KMS-11 (cell line): ENCODE measurements around the gene STT3B.

ENCODE experiments used
- H2AFZ ChIP-seq: fragments of 200-600 bp; sonication (generic); 2 replicates; pipeline ENCODE4 v1.6.1; 2016; ENCODE audit warnings: antibody characterized with exemption, mixed run types, low read depth
- H3K27ac ChIP-seq: fragments of 200-600 bp; sonication (generic); 2 replicates; pipeline ENCODE4 v1.6.1; 2016; ENCODE audit warnings: mild to moderate bottlenecking, mixed run types
- H3K27me3 ChIP-seq: fragments of 200-600 bp; sonication (generic); 2 replicates; pipeline ENCODE4 v1.6.1; 2017; ENCODE audit warnings: mild to moderate bottlenecking, low read depth, mixed run types, moderate library complexity; ENCODE audit not compliant: insufficient read depth
- H3K36me3 ChIP-seq: fragments of 200-600 bp; sonication (generic); 2 replicates; pipeline ENCODE4 v1.6.1; 2017; ENCODE audit warnings: mild to moderate bottlenecking, mixed run types; ENCODE audit not compliant: insufficient read depth
- H3K4me1 ChIP-seq: fragments of 200-600 bp; sonication (generic); 2 replicates; pipeline ENCODE4 v1.6.1; 2016; ENCODE audit warnings: mild to moderate bottlenecking, low read depth, mixed run types; ENCODE audit not compliant: poor library complexity, severe bottlenecking
- H3K4me2 ChIP-seq: fragments of 200-600 bp; sonication (generic); 2 replicates; pipeline ENCODE4 v1.7.0; 2016; ENCODE audit warnings: mild to moderate bottlenecking, mixed run types
- H3K4me3 ChIP-seq: fragments of 200-600 bp; sonication (generic); IDR thresholded peaks from 2 replicates; pipeline ENCODE4 v1.6.1; 2017; ENCODE audit warnings: low read depth, low read length, mixed read lengths; ENCODE audit not compliant: insufficient read depth
- H3K79me2 ChIP-seq: fragments of 200-600 bp; sonication (generic); 2 replicates; pipeline ENCODE4 v1.6.1; 2016; ENCODE audit warnings: low read depth, mixed run types; ENCODE audit not compliant: insufficient read depth
- H3K9ac ChIP-seq: fragments of 200-600 bp; sonication (generic); 2 replicates; pipeline ENCODE4 v1.6.1; 2016; ENCODE audit warnings: mild to moderate bottlenecking, mixed run types
- H4K20me1 ChIP-seq: fragments of 200-600 bp; sonication (generic); 2 replicates; pipeline ENCODE4 v1.6.1; 2016; ENCODE audit warnings: mild to moderate bottlenecking, mixed run types; ENCODE audit not compliant: insufficient read depth
- CTCF ChIP-seq: fragments of 200-600 bp; sonication (generic); conservative IDR thresholded peaks from 2 replicates; pipeline ENCODE4 v1.6.1; 2017; ENCODE audit warnings: low read depth, mild to moderate bottlenecking, antibody characterized with exemption, low read length, moderate library complexity, mixed read lengths

STT3B gene

GRCh38 chr3:31495971-31496665 lies 36.6 kb upstream of the STT3B start:
- H3K4me1 ChIP-seq, result no peaks in the 10 kb centered on the region
- no peak overlapping the region for H2AFZ ChIP-seq
- no peaks in the 10 kb centered on the region for H4K20me1 ChIP-seq
- no peaks in the 10 kb centered on the region for H3K27me3 ChIP-seq
- no peaks in the 10 kb centered on the region for H3K36me3 ChIP-seq
- H3K4me2 ChIP-seq, result no peak overlapping the region
- no peak overlapping the region for H3K27ac ChIP-seq
- TF ChIP-seq CTCF, result no peak
- no peak overlapping the region for H3K9ac ChIP-seq
- no peaks in the 10 kb centered on the region for H3K79me2 ChIP-seq
- H3K4me3 ChIP-seq, result no peak overlapping the region

GRCh38 chr3:31498791-31499190 lies 33.9 kb upstream of the STT3B start:
- Histone ChIP-seq H3K36me3 (no peaks in the 10 kb centered on the region), H3K27ac (no peak overlapping the region), H3K4me2 (no peak overlapping the region), H3K4me3 (no peak overlapping the region), H3K27me3 (no peaks in the 10 kb centered on the region), H2AFZ (no peak overlapping the region), H3K79me2 (no peaks in the 10 kb centered on the region), H3K4me1 (no peaks in the 10 kb centered on the region), H4K20me1 (no peaks in the 10 kb centered on the region), H3K9ac (no peak overlapping the region)
- no peak for TF ChIP-seq CTCF

- no peak overlapping the region for H2AFZ ChIP-seq
- H3K27me3 ChIP-seq, result no peaks in the 10 kb centered on the region
- H3K27ac ChIP-seq, result no peak overlapping the region
- H3K4me3 ChIP-seq, result no peak overlapping the region
- H4K20me1 ChIP-seq, result no peaks in the 10 kb centered on the region
- H3K9ac ChIP-seq, result no peak overlapping the region
- no peaks in the 10 kb centered on the region for H3K36me3 ChIP-seq
- no peak overlapping the region for H3K4me2 ChIP-seq
- TF ChIP-seq CTCF, result no peak
- no peaks in the 10 kb centered on the region for H3K79me2 ChIP-seq
- no peaks in the 10 kb centered on the region for H3K4me1 ChIP-seq
These were observed 33.4 kb upstream of the STT3B start for GRCh38 chr3:31499281-31499680.

- H3K27me3 ChIP-seq, result no peaks in the 10 kb centered on the region
- H3K27ac ChIP-seq, result no peak overlapping the region
- H4K20me1 ChIP-seq, result no peaks in the 10 kb centered on the region
- H3K4me2 ChIP-seq, result no peak overlapping the region
- TF ChIP-seq CTCF, result no peak
- H3K4me3 ChIP-seq, result no peak overlapping the region
- H2AFZ ChIP-seq, result no peak overlapping the region
- H3K79me2 ChIP-seq, result no peaks in the 10 kb centered on the region
- H3K36me3 ChIP-seq, result no peaks in the 10 kb centered on the region
- H3K4me1 ChIP-seq, result no peaks in the 10 kb centered on the region
- no peak overlapping the region for H3K9ac ChIP-seq
These were observed 29.9 kb upstream of the STT3B start for GRCh38 chr3:31502803-31503221.
